ENCODE data around the gene COQ8A. TPM values are rescaled to one million over a fixed set of nuclear protein-coding genes. Genes with fewer than 3 reads are reported as not detected.

Gene COQ8A
- total RNA-seq, 1 experiment from 2014 or later = 39.4 TPM

GRCh38 chr1:227032396-227032795 lies 92.3 kb downstream of the COQ8A start (continued):
- TF ChIP-seq, protein P1, sequence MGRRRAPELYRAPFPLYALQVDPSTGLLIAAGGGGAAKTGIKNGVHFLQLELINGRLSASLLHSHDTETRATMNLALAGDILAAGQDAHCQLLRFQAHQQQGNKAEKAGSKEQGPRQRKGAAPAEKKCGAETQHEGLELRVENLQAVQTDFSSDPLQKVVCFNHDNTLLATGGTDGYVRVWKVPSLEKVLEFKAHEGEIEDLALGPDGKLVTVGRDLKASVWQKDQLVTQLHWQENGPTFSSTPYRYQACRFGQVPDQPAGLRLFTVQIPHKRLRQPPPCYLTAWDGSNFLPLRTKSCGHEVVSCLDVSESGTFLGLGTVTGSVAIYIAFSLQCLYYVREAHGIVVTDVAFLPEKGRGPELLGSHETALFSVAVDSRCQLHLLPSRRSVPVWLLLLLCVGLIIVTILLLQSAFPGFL (CRISPR knock-in tag; IDR thresholded peaks at IDR 0.05; ENCODE audit: borderline replicate concordance) = no peak
- TF ChIP-seq ETV6 (CRISPR knock-in tag; IDR thresholded peaks at IDR 0.05) = no peak

DNA sequence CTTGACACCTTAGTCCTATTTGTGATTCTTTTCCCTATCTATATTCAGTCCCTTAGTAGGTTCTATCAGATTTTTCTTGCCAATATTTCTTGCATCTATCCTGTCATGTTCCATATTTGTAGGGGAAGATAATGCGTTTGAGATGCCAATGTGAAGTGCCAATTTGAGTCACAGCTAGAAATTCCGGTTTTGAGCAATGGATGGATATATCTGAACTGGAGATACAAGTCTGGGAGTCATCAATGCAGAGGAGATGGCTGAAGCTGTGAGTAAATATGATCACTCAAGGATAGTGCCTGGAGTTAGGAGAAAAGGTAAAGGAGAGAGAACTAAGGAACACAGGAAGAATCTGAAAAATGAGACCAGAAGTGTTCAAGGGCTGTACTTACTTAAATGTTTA lies 93.8 kb downstream of the COQ8A start:
- ChIA-PET POLR2A (no interaction called here), CTCF (no interaction called here)
- Mint-ChIP-seq H3K9me3 (0 out of 2 replicates have a peak, but pooled peaks cover 3% of the 10 kb centered on the region), H3K27me3 (ENCODE audit: low read depth) (no peaks in the 10 kb centered on the region), H3K4me3 (no peak overlapping the region), H3K4me1 (peaks cover 3% of the 10 kb centered on the region; the same call in 1 of the 2 replicates), H3K27ac (no peak overlapping the region), H3K36me3 (peaks cover 18% of the 10 kb centered on the region)
- ATAC-seq = no peak
- DNase-seq (ENCODE audit: low spot score) = no peak
- TF ChIP-seq HMGA2 (CRISPR knock-in tag; IDR thresholded peaks at IDR 0.05) (no peak), TEAD1 (CRISPR knock-in tag; IDR thresholded peaks at IDR 0.05) (no peak), ZNF232 (CRISPR knock-in tag; IDR thresholded peaks at IDR 0.05) (no peak), PRDM15 (CRISPR knock-in tag; IDR thresholded peaks at IDR 0.05) (no peak), SP1 (CRISPR knock-in tag; conservative IDR thresholded peaks at IDR 0.05) (no peak), FOXP4 (CRISPR knock-in tag; IDR thresholded peaks at IDR 0.05) (no peak), OVOL2 (CRISPR knock-in tag; IDR thresholded peaks at IDR 0.05; ENCODE audit: borderline replicate concordance) (no peak), AR (CRISPR knock-in tag; IDR thresholded peaks at IDR 0.05) (no peak), MYBL2 (CRISPR knock-in tag; IDR thresholded peaks at IDR 0.05) (no peak), CTCF (IDR thresholded peaks at IDR 0.05) (no peak), NFATC4 (CRISPR knock-in tag; IDR thresholded peaks at IDR 0.05) (no peak), PRRX2 (CRISPR knock-in tag; IDR thresholded peaks at IDR 0.05) (no peak), ATF1 (CRISPR knock-in tag; IDR thresholded peaks at IDR 0.05) (no peak), TP53 (CRISPR knock-in tag; IDR thresholded peaks at IDR 0.05) (no peak), IRF1 (CRISPR knock-in tag; IDR thresholded peaks at IDR 0.05) (no peak), MLX (CRISPR knock-in tag; IDR thresholded peaks at IDR 0.05) (no peak), JAZF1 (CRISPR knock-in tag; IDR thresholded peaks at IDR 0.05) (no peak)
- TF ChIP-seq, protein P2, sequence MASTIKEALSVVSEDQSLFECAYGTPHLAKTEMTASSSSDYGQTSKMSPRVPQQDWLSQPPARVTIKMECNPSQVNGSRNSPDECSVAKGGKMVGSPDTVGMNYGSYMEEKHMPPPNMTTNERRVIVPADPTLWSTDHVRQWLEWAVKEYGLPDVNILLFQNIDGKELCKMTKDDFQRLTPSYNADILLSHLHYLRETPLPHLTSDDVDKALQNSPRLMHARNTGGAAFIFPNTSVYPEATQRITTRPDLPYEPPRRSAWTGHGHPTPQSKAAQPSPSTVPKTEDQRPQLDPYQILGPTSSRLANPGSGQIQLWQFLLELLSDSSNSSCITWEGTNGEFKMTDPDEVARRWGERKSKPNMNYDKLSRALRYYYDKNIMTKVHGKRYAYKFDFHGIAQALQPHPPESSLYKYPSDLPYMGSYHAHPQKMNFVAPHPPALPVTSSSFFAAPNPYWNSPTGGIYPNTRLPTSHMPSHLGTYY (CRISPR knock-in tag; IDR thresholded peaks at IDR 0.05) = no peak
- TF ChIP-seq, protein P3, sequence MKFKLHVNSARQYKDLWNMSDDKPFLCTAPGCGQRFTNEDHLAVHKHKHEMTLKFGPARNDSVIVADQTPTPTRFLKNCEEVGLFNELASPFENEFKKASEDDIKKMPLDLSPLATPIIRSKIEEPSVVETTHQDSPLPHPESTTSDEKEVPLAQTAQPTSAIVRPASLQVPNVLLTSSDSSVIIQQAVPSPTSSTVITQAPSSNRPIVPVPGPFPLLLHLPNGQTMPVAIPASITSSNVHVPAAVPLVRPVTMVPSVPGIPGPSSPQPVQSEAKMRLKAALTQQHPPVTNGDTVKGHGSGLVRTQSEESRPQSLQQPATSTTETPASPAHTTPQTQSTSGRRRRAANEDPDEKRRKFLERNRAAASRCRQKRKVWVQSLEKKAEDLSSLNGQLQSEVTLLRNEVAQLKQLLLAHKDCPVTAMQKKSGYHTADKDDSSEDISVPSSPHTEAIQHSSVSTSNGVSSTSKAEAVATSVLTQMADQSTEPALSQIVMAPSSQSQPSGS (CRISPR knock-in tag; IDR thresholded peaks at IDR 0.05; ENCODE audit: borderline replicate concordance, low read depth) = no peak

Measured in WTC11 (cell line).